ENCODE data around the gene NFKB1. TPM values are rescaled to one million over a fixed set of nuclear protein-coding genes. Genes with fewer than 3 reads are reported as not detected.
"Not testable (repeated sequence)": the region's sequence is repeated elsewhere in the genome, so short reads cannot be mapped to it uniquely, and the experiment has no call there.

Gene NFKB1
- total RNA-seq, 1 donor from 2014 or later: 38.5 TPM

- TF ChIP-seq POLR2A (IDR thresholded peaks at IDR 0.05): no peak
- TF ChIP-seq POLR2AphosphoS5 (IDR thresholded peaks at IDR 0.05; ENCODE audit: insufficient read depth in 1 of 2, low read depth in 1 of 2): no peak
- TF ChIP-seq CTCF (IDR thresholded peaks at IDR 0.05): no peak
- no peak for DNase-seq (ENCODE audit: extremely low spot score in 2 of 2)
- Histone ChIP-seq H3K4me3 (no peak overlapping the region), H3K27me3 (no peaks in the 10 kb centered on the region), H3K36me3 (peaks cover 0 to 67% of the 10 kb centered on the region in 2 donors), H3K27ac (no peak overlapping the region), H3K9me3 (no peaks in the 10 kb centered on the region), H3K4me1 (peaks cover 15% of the 10 kb centered on the region)
- intact Hi-C loops (cut with DNase I): no loop called here
Observed at GRCh38 chr4:102614801-102615200, 113.6 kb downstream of the NFKB1 start.

GRCh38 chr4:102616636-102617035 is 115.5 kb downstream of the NFKB1 start:
- intact Hi-C loops (cut with DNase I): no loop called here
- Histone ChIP-seq H3K4me1 (peaks cover 14% of the 10 kb centered on the region), H3K27me3 (no peaks in the 10 kb centered on the region), H3K4me3 (no peak overlapping the region), H3K9me3 (no peaks in the 10 kb centered on the region), H3K27ac (no peak overlapping the region), H3K36me3 (peaks cover 0 to 49% of the 10 kb centered on the region in 2 donors)
- DNase-seq (ENCODE audit: extremely low spot score in 2 of 2): no peak
- TF ChIP-seq POLR2AphosphoS5 (IDR thresholded peaks at IDR 0.05; ENCODE audit: insufficient read depth in 1 of 2, low read depth in 1 of 2) (no peak), CTCF (IDR thresholded peaks at IDR 0.05) (no peak), POLR2A (IDR thresholded peaks at IDR 0.05) (no peak)

- H3K36me3 ChIP-seq: peaks cover 0 to 28% of the 10 kb centered on the region in 2 donors
- DNase-seq (ENCODE audit: extremely low spot score in 2 of 2); H3K9me3 ChIP-seq; H3K4me3 ChIP-seq; H3K4me1 ChIP-seq; H3K27me3 ChIP-seq; H3K27ac ChIP-seq; intact Hi-C loops (cut with DNase I): not testable (repeated sequence)
Observed at GRCh38 chr4:102619021-102619420, 117.9 kb downstream of the NFKB1 start.

GRCh38 chr4:102619776-102620631 is 118.8 kb downstream of the NFKB1 start:
- peaks cover 0 to 18% of the 10 kb centered on the region in 2 donors for H3K36me3 ChIP-seq
- not testable (repeated sequence) for H3K27ac ChIP-seq; H3K27me3 ChIP-seq; H3K4me3 ChIP-seq; H3K4me1 ChIP-seq; H3K9me3 ChIP-seq; DNase-seq (ENCODE audit: extremely low spot score in 2 of 2)
- intact Hi-C loops (cut with DNase I): loop anchor here (10.0 kb wide), 1 partner anchor 395 kb away; the partner anchor contains the start of gene SLC9B1

- DNase-seq (ENCODE audit: extremely low spot score in 2 of 2): no peak
- no peak for TF ChIP-seq POLR2A (IDR thresholded peaks at IDR 0.05)
- peak in 1 of 3 experiments; percentile 13 for TF ChIP-seq CTCF (IDR thresholded peaks at IDR 0.05)
- no peak for TF ChIP-seq POLR2AphosphoS5 (IDR thresholded peaks at IDR 0.05; ENCODE audit: insufficient read depth in 1 of 2, low read depth in 1 of 2)
- intact Hi-C loops (cut with DNase I): loop anchor here (10.0 kb wide), 1 partner anchor 394 kb away; the partner anchor contains the start of gene SLC9B1
- Histone ChIP-seq H3K9me3 (no peaks in the 10 kb centered on the region), H3K27me3 (no peaks in the 10 kb centered on the region), H3K36me3 (peaks cover 0 to 14% of the 10 kb centered on the region in 2 donors), H3K4me3 (no peak overlapping the region), H3K4me1 (no peaks in the 10 kb centered on the region), H3K27ac (no peak overlapping the region)
Observed at GRCh38 chr4:102620697-102621497, 119.7 kb downstream of the NFKB1 start.
